HepG2 (cell line): Measurements from ENCODE around the gene STPG4.

Experiments used
- CREM ChIP-seq, 2 experiments: sonication (generic) in 1 of 2; formaldehyde crosslinking in 1 of 2; IDR thresholded peaks; 2 replicates each; pipeline versions ENCODE4 v1.4.0 to v1.6.1; 2016 to 2020; ENCODE audit warnings: antibody characterized with exemption in 1 of 2, mild to moderate bottlenecking in 1 of 2, missing genetic modification reagents in 1 of 2
- KDM1A ChIP-seq: IDR thresholded peaks from 2 replicates; pipeline ENCODE4 v1.6.1; 2016; ENCODE audit warnings: missing compliant biosample characterization
- MYC ChIP-seq: sonication (generic); formaldehyde crosslinking; IDR thresholded peaks from 2 replicates; pipeline ENCODE4 v1.9.0; 2021; ENCODE audit warnings: missing genetic modification reagents, borderline replicate concordance
- RAD51 ChIP-seq: fragments of 450-650 bp; IDR thresholded peaks from 2 replicates; pipeline ENCODE4 v1.6.1; 2016; ENCODE audit warnings: borderline replicate concordance
- SNRNP70 ChIP-seq: fragments of 200-400 bp; formaldehyde crosslinking; IDR thresholded peaks from 2 replicates; pipeline ENCODE4 v1.6.1; 2017; ENCODE audit warnings: mild to moderate bottlenecking, low read depth, low read length, moderate library complexity
- ZMYM4 ChIP-seq: sonication (generic); formaldehyde crosslinking; IDR thresholded peaks from 2 replicates; pipeline ENCODE4 v1.8.1; 2023; ENCODE audit warnings: mild to moderate bottlenecking, missing genetic modification reagents
- ZNF530 ChIP-seq: sonication (generic); formaldehyde crosslinking; IDR thresholded peaks from 2 replicates; pipeline ENCODE4 v1.5.0; 2020; ENCODE audit warnings: low read depth, mild to moderate bottlenecking, missing genetic modification reagents
- ZNF644 ChIP-seq: IDR thresholded peaks from 2 replicates; pipeline ENCODE4 v1.6.1; 2016; ENCODE audit warnings: low read depth
- TF ChIP-seq, protein P1 (sequence below): sonication (generic); formaldehyde crosslinking; IDR thresholded peaks from 2 replicates; pipeline ENCODE4 v1.8.0; 2022; ENCODE audit warnings: mild to moderate bottlenecking, missing genetic modification reagents
- TF ChIP-seq, protein P2 (sequence below): sonication (generic); formaldehyde crosslinking; IDR thresholded peaks from 2 replicates; pipeline ENCODE4 v1.5.0; 2020; ENCODE audit warnings: mild to moderate bottlenecking, missing genetic modification reagents, moderate library complexity
- TF ChIP-seq, protein P3 (sequence below): sonication (generic); formaldehyde crosslinking; IDR thresholded peaks from 2 replicates; pipeline ENCODE4 v1.4.0; 2020; ENCODE audit warnings: missing genetic modification reagents
- TF ChIP-seq, protein P4 (sequence below): sonication (generic); formaldehyde crosslinking; IDR thresholded peaks from 2 replicates; pipeline ENCODE4 v1.5.1; 2020; ENCODE audit warnings: mild to moderate bottlenecking, missing genetic modification reagents
- TF ChIP-seq, protein P5 (sequence below): sonication (generic); formaldehyde crosslinking; IDR thresholded peaks from 2 replicates; pipeline ENCODE4 v1.5.1; 2020; ENCODE audit warnings: missing genetic modification reagents, mild to moderate bottlenecking, borderline replicate concordance
- TF ChIP-seq, protein P6 (sequence below): IDR thresholded peaks from 2 replicates; pipeline ENCODE4 v1.6.1; 2012; ENCODE audit warnings: low read depth, low read length, improper control_type of control experiment

DNA sequence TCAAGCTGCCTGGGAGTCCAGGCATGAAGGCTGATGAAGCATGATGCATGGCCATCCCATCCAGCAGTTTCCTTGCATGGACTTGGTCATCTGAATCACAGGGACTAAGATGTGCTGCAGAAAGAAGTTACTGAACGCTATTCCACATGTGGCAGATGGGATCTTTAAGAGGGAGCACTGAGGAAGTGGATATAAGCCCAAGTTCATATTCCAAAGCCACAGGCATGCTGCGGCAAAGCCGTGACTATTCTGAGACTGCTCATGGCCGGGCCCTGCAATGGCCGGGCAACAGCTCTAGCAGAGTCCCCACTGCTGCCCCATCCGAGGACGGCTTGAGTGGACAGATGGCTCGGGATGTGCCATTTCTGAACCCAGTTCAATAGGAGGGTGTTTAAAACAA is 61.5 kb downstream of the STPG4 start:
- TF ChIP-seq ZMYM4 (CRISPR knock-in tag) (no peak), KDM1A (CRISPR knock-in tag) (no peak), RAD51 (no peak), ZNF530 (CRISPR knock-in tag) (no peak), SNRNP70 (no peak), CREM (IDR thresholded peaks at IDR 0.05) (no peak), CREM (CRISPR knock-in tag; IDR thresholded peaks at IDR 0.05) (no peak), MYC (no peak), ZNF644 (no peak)
- TF ChIP-seq, protein P1, sequence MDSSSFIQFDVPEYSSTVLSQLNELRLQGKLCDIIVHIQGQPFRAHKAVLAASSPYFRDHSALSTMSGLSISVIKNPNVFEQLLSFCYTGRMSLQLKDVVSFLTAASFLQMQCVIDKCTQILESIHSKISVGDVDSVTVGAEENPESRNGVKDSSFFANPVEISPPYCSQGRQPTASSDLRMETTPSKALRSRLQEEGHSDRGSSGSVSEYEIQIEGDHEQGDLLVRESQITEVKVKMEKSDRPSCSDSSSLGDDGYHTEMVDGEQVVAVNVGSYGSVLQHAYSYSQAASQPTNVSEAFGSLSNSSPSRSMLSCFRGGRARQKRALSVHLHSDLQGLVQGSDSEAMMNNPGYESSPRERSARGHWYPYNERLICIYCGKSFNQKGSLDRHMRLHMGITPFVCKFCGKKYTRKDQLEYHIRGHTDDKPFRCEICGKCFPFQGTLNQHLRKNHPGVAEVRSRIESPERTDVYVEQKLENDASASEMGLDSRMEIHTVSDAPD (CRISPR knock-in tag) = no peak
- TF ChIP-seq, protein P2, sequence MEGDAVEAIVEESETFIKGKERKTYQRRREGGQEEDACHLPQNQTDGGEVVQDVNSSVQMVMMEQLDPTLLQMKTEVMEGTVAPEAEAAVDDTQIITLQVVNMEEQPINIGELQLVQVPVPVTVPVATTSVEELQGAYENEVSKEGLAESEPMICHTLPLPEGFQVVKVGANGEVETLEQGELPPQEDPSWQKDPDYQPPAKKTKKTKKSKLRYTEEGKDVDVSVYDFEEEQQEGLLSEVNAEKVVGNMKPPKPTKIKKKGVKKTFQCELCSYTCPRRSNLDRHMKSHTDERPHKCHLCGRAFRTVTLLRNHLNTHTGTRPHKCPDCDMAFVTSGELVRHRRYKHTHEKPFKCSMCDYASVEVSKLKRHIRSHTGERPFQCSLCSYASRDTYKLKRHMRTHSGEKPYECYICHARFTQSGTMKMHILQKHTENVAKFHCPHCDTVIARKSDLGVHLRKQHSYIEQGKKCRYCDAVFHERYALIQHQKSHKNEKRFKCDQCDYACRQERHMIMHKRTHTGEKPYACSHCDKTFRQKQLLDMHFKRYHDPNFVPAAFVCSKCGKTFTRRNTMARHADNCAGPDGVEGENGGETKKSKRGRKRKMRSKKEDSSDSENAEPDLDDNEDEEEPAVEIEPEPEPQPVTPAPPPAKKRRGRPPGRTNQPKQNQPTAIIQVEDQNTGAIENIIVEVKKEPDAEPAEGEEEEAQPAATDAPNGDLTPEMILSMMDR (CRISPR knock-in tag) = no peak
- TF ChIP-seq, protein P3, sequence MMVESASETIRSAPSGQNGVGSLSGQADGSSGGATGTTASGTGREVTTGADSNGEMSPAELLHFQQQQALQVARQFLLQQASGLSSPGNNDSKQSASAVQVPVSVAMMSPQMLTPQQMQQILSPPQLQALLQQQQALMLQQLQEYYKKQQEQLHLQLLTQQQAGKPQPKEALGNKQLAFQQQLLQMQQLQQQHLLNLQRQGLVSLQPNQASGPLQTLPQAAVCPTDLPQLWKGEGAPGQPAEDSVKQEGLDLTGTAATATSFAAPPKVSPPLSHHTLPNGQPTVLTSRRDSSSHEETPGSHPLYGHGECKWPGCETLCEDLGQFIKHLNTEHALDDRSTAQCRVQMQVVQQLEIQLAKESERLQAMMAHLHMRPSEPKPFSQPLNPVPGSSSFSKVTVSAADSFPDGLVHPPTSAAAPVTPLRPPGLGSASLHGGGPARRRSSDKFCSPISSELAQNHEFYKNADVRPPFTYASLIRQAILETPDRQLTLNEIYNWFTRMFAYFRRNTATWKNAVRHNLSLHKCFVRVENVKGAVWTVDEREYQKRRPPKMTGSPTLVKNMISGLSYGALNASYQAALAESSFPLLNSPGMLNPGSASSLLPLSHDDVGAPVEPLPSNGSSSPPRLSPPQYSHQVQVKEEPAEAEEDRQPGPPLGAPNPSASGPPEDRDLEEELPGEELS (CRISPR knock-in tag) = no peak
- TF ChIP-seq, protein P4, sequence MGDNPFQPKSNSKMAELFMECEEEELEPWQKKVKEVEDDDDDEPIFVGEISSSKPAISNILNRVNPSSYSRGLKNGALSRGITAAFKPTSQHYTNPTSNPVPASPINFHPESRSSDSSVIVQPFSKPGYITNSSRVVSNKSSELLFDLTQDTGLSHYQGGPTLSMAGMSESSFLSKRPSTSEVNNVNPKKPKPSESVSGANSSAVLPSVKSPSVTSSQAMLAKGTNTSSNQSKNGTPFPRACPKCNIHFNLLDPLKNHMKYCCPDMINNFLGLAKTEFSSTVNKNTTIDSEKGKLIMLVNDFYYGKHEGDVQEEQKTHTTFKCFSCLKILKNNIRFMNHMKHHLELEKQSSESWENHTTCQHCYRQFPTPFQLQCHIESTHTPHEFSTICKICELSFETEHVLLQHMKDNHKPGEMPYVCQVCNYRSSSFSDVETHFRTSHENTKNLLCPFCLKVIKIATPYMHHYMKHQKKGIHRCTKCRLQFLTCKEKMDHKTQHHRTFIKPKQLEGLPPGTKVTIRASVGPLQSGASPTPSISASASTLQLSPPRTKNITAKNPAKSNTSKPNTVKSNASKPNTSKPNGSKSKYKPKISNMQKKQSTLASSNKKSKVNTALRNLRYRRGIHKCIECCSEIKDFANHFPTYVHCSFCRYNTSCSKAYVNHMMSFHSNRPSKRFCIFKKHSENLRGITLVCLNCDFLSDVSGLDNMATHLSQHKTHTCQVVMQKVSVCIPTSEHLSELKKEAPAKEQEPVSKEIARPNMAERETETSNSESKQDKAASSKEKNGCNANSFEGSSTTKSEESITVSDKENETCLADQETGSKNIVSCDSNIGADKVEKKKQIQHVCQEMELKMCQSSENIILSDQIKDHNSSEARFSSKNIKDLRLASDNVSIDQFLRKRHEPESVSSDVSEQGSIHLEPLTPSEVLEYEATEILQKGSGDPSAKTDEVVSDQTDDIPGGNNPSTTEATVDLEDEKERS = no peak
- TF ChIP-seq, protein P5, sequence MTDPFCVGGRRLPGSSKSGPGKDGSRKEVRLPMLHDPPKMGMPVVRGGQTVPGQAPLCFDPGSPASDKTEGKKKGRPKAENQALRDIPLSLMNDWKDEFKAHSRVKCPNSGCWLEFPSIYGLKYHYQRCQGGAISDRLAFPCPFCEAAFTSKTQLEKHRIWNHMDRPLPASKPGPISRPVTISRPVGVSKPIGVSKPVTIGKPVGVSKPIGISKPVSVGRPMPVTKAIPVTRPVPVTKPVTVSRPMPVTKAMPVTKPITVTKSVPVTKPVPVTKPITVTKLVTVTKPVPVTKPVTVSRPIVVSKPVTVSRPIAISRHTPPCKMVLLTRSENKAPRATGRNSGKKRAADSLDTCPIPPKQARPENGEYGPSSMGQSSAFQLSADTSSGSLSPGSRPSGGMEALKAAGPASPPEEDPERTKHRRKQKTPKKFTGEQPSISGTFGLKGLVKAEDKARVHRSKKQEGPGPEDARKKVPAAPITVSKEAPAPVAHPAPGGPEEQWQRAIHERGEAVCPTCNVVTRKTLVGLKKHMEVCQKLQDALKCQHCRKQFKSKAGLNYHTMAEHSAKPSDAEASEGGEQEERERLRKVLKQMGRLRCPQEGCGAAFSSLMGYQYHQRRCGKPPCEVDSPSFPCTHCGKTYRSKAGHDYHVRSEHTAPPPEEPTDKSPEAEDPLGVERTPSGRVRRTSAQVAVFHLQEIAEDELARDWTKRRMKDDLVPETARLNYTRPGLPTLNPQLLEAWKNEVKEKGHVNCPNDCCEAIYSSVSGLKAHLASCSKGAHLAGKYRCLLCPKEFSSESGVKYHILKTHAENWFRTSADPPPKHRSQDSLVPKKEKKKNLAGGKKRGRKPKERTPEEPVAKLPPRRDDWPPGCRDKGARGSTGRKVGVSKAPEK = no peak
- TF ChIP-seq, protein P6, sequence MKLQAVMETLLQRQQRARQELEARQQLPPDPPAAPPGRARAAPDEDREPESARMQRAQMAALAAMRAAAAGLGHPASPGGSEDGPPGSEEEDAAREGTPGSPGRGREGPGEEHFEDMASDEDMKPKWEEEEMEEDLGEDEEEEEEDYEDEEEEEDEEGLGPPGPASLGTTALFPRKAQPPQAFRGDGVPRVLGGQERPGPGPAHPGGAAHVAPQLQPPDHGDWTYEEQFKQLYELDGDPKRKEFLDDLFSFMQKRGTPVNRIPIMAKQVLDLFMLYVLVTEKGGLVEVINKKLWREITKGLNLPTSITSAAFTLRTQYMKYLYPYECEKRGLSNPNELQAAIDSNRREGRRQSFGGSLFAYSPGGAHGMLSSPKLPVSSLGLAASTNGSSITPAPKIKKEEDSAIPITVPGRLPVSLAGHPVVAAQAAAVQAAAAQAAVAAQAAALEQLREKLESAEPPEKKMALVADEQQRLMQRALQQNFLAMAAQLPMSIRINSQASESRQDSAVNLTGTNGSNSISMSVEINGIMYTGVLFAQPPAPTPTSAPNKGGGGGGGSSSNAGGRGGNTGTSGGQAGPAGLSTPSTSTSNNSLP = no peak
